ENCODE measurements around the gene THSD7B.

DNA sequence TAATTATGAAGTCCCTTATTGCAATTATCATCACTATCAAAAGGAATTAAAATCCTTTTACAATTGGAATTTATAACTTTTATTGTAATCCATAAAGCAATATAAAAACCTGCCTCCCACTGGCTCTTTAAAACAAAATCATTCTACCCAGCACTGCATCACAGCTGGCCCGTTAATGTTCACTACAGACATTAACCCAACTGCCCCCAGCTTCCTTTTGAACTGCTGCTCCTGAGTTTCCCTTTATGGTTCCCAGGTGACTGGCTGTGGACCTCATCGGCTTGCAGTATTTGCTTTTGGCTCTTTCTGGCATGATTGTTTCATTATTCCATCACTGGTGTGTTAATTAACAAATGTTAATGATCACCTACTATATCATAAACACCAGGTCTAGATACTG, 535.6 kb downstream of the THSD7B start:
- TF ChIP-seq, protein P1, sequence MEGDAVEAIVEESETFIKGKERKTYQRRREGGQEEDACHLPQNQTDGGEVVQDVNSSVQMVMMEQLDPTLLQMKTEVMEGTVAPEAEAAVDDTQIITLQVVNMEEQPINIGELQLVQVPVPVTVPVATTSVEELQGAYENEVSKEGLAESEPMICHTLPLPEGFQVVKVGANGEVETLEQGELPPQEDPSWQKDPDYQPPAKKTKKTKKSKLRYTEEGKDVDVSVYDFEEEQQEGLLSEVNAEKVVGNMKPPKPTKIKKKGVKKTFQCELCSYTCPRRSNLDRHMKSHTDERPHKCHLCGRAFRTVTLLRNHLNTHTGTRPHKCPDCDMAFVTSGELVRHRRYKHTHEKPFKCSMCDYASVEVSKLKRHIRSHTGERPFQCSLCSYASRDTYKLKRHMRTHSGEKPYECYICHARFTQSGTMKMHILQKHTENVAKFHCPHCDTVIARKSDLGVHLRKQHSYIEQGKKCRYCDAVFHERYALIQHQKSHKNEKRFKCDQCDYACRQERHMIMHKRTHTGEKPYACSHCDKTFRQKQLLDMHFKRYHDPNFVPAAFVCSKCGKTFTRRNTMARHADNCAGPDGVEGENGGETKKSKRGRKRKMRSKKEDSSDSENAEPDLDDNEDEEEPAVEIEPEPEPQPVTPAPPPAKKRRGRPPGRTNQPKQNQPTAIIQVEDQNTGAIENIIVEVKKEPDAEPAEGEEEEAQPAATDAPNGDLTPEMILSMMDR (conservative IDR thresholded peaks at IDR 0.05 in 1 of 2, IDR thresholded peaks at IDR 0.05 in 1 of 2; ENCODE audit: extremely low read depth in 1 of 2, insufficient read depth in 1 of 2, low read depth in 1 of 2, low read length in 2 of 2) = no peak
- no peak for TF ChIP-seq EZH2 (IDR thresholded peaks at IDR 0.05; ENCODE audit: borderline replicate concordance, low read length)

Measured in mammary epithelial cell (primary cell).